SK-N-SH treated with all-trans-retinoic acid at 6 μM for 48 hours (cell line): Measurements from ENCODE around the gene SF1.
A peak's percentile ranks its signal among the peaks of the same experiment; 100 is the strongest.

Source experiments
- ATAC-seq: fragments of 200-7000 bp; cut with Tn5 transposase; 3 replicates; pipeline ENCODE4 v1.9.1; 2020; ENCODE audit warnings: mild to moderate bottlenecking, moderate library complexity
- ARNTL ChIP-seq: fragments of 450-650 bp; formaldehyde crosslinking; IDR thresholded peaks from 2 replicates; pipeline ENCODE4 v1.5.0; 2020; ENCODE audit warnings: low read depth, mild to moderate bottlenecking, moderate library complexity, borderline replicate concordance
- BACH2 ChIP-seq: fragments of 250-450 bp; sonication (Bioruptor Pico); IDR thresholded peaks from 2 replicates; pipeline ENCODE4 v1.9.0; 2021; ENCODE audit warnings: mild to moderate bottlenecking, borderline replicate concordance
- CSRNP3 ChIP-seq: fragments of 250-450 bp; sonication (Bioruptor Pico); IDR thresholded peaks from 2 replicates; pipeline ENCODE4 v1.5.1; 2021; ENCODE audit warnings: mild to moderate bottlenecking, moderate library complexity
- ESRRG ChIP-seq: fragments of 250-450 bp; sonication (Bioruptor Pico); IDR thresholded peaks from 2 replicates; pipeline ENCODE4 v1.6.1; 2021; ENCODE audit warnings: mild to moderate bottlenecking
- GLIS3 ChIP-seq: fragments of 250-450 bp; sonication (Bioruptor Pico); IDR thresholded peaks from 2 replicates; pipeline ENCODE4 v1.5.0; 2020; ENCODE audit warnings: mild to moderate bottlenecking, moderate library complexity
- ISL1 ChIP-seq: fragments of 250-450 bp; sonication (Bioruptor Pico); IDR thresholded peaks from 2 replicates; pipeline ENCODE4 v2.1.2; 2022; ENCODE audit warnings: mild to moderate bottlenecking, moderate library complexity
- OSR1 ChIP-seq: fragments of 250-450 bp; sonication (Bioruptor Pico); IDR thresholded peaks from 2 replicates; pipeline ENCODE4 v1.8.0; 2022; ENCODE audit warnings: moderate library complexity, mild to moderate bottlenecking, inconsistent platforms
- POU6F1 ChIP-seq: fragments of 250-450 bp; sonication (Bioruptor Pico); IDR thresholded peaks from 2 replicates; pipeline ENCODE4 v1.8.0; 2021; ENCODE audit warnings: low read depth, mild to moderate bottlenecking, moderate library complexity, borderline replicate concordance
- PPARA ChIP-seq: fragments of 250-450 bp; sonication (Bioruptor Pico); IDR thresholded peaks from 2 replicates; pipeline ENCODE4 v1.5.0; 2020; ENCODE audit warnings: mild to moderate bottlenecking, borderline replicate concordance
- RARB ChIP-seq: fragments of 250-450 bp; sonication (Bioruptor Pico); IDR thresholded peaks from 2 replicates; pipeline ENCODE4 v1.8.0; 2021; ENCODE audit warnings: mild to moderate bottlenecking, moderate library complexity
- SNAI2 ChIP-seq: fragments of 250-450 bp; sonication (Bioruptor Pico); IDR thresholded peaks from 2 replicates; pipeline ENCODE4 v1.5.0; 2020; ENCODE audit warnings: mild to moderate bottlenecking, moderate library complexity
- TOX ChIP-seq: fragments of 250-450 bp; sonication (Bioruptor Pico); IDR thresholded peaks from 2 replicates; pipeline ENCODE4 v1.8.0; 2021; ENCODE audit warnings: mild to moderate bottlenecking, moderate library complexity, borderline replicate concordance
- ZC3H10 ChIP-seq: fragments of 250-450 bp; sonication (Bioruptor Pico); IDR thresholded peaks from 2 replicates; pipeline ENCODE4 v1.5.1; 2021; ENCODE audit warnings: mild to moderate bottlenecking, moderate library complexity
- ZFP3 ChIP-seq: fragments of 250-450 bp; sonication (Bioruptor Pico); IDR thresholded peaks from 2 replicates; pipeline ENCODE4 v1.5.0; 2020; ENCODE audit warnings: mild to moderate bottlenecking, moderate library complexity
- ZFP30 ChIP-seq: fragments of 450-650 bp; formaldehyde crosslinking; IDR thresholded peaks from 2 replicates; pipeline ENCODE4 v1.5.0; 2022; ENCODE audit warnings: mild to moderate bottlenecking, moderate library complexity
- ZNF565 ChIP-seq: fragments of 450-650 bp; formaldehyde crosslinking; conservative IDR thresholded peaks from 2 replicates; pipeline ENCODE4 v1.5.0; 2020; ENCODE audit warnings: low read depth, mild to moderate bottlenecking, moderate library complexity
- ZNF70 ChIP-seq: fragments of 450-650 bp; formaldehyde crosslinking; IDR thresholded peaks from 2 replicates; pipeline ENCODE4 v1.5.0; 2020; ENCODE audit warnings: mild to moderate bottlenecking, moderate library complexity
- ZNF8 ChIP-seq: fragments of 450-650 bp; formaldehyde crosslinking; IDR thresholded peaks from 2 replicates; pipeline ENCODE4 v1.5.0; 2020; ENCODE audit warnings: mild to moderate bottlenecking, moderate library complexity
- TF ChIP-seq, protein P1 (sequence below): fragments of 250-450 bp; sonication (Bioruptor Pico); IDR thresholded peaks from 2 replicates; pipeline ENCODE4 v1.5.1; 2020; ENCODE audit warnings: low read depth, mild to moderate bottlenecking, moderate library complexity

The SF1 gene

DNA sequence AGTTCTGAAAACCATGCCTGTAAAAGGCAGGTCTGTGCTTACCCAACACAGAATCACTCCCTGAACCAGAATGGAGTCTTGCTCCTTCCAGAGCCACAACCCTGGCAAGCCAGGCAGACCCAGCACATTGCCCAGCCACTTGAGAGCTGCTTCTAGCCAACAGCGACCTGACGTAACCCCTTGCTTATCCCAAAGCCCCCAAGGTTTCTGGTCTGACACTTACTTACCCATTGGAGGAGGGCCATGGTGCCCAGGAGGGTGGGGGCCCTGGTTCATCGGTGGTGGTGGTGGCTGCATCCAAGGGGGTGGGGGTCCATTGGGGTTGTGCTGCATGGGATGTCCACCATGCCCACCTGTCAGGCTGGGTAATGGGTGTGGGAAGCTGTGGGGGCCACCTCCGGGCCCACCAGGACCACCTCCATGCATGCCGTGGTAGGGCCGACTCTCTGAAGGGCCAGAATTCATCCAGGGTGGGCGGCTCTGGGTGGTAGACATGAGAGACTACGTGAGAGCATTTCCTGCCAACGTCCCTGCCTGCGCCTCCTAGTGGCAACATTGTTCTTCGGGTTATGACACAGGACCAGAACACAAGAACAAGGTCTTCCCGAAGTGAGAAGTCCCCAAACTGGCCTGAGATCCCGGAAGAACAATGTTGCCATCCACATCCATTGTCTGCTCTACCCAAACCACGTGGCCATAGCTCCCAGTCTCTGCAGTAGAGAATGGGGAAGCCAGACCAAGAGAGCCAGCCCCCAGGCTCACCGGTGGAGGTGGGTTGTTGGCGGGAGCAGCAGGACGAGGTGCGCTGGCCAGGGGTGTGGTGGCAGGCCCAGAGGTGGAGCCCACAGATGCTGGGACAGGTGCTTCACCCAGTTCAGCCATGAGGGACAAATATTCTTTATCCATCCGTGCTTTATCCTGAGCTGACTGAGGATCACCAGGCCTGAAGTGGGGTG is 10.7 kb downstream of the SF1 start:
- peak; percentile 63 for ATAC-seq
- TF ChIP-seq ZC3H10 (CRISPR knock-in tag) (no peak), TOX (CRISPR knock-in tag) (no peak), SNAI2 (no peak), ZNF70 (CRISPR knock-in tag) (no peak), ESRRG (CRISPR knock-in tag) (no peak)

DNA sequence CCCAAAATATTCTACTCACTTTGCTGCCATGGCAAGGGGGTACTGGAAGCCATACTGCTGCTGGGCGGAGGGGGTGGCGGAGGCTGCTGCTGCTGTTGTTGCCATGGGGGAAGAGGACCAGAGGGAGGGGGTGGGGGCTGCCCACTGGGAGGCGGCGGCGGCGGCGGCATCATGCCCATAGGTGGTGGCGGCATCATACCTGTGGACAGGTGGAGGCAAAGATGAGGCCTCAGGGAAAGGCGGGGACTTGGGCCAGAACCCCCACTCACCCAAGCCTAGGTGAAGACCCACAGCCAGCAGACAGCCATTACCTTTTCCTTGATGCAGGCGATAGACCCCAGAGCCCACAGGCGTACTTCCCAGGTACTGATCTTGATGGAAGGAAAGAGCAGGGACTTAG is 11.5 kb downstream of the SF1 start:
- ATAC-seq: no peak
- TF ChIP-seq ZFP30 (CRISPR knock-in tag): no peak
- no peak for TF ChIP-seq ZFP3
- TF ChIP-seq POU6F1 (CRISPR knock-in tag): no peak

- TF ChIP-seq CSRNP3: no peak
- no peak for TF ChIP-seq ZC3H10 (CRISPR knock-in tag)
- TF ChIP-seq PPARA (CRISPR knock-in tag): no peak
- TF ChIP-seq ZNF70 (CRISPR knock-in tag): no peak
- no peak for TF ChIP-seq ISL1 (CRISPR knock-in tag)
- TF ChIP-seq ZNF8 (CRISPR knock-in tag): no peak
- no peak for TF ChIP-seq ZNF565 (CRISPR knock-in tag)
- no peak for TF ChIP-seq ARNTL
- TF ChIP-seq OSR1 (CRISPR knock-in tag): no peak
- TF ChIP-seq RARB (CRISPR knock-in tag): no peak
- ATAC-seq: no peak
Measured at GRCh38 chr11:64765851-64766665, 12.3 kb downstream of the SF1 start.

DNA sequence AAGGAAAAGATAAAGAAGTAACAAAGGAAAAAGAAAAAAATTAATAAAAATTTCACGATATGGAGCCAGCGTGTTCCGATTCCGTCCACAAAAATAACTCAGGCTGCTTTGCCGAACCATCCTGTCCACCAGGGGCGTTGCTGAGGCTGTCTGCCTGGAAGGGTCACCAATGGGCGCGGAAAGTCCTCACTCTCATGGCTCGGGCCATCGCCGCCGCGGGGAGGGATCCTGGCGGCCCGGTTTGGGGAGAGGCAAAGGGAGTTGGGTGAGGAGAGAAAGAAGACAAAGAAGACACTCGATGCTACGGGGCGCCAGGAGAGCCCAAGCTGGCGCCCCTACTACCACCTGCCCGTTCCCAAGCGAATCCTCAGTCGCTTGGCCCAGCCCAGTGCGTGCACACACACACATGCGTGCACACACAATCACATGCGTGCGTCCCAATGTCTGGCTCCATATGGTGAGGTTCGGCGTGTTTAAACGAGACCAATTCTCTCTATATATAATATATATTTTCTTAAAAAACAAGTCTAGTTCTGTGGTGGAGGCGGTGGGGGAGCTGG is 13.0 kb downstream of the SF1 start:
- no peak for ATAC-seq

DNA sequence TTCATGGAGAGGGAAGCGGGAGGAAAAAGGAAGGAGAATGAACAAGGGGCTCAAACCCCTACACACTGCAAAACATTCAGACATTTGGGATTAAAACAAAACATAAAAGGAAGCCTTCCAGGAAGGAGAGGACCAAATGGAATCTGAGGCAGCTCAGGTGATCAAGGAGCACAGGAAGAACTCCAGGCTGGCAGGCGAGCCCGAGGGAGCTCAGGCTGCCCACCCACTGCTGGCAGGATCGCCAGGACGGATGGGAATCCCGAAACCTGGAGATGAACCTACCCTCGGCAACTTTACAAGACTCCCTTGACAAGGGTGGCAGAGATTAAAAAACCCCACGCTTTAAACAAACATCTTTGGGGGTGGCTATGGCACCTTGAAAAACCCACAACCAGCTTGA is 13.6 kb downstream of the SF1 start:
- ATAC-seq: no peak
- TF ChIP-seq PPARA (CRISPR knock-in tag) (no peak), ZNF565 (CRISPR knock-in tag) (no peak), ZNF70 (CRISPR knock-in tag) (no peak), TOX (CRISPR knock-in tag) (no peak), GLIS3 (CRISPR knock-in tag) (no peak), ZC3H10 (CRISPR knock-in tag) (no peak), RARB (CRISPR knock-in tag) (no peak), BACH2 (CRISPR knock-in tag) (no peak)
- TF ChIP-seq, protein P1, sequence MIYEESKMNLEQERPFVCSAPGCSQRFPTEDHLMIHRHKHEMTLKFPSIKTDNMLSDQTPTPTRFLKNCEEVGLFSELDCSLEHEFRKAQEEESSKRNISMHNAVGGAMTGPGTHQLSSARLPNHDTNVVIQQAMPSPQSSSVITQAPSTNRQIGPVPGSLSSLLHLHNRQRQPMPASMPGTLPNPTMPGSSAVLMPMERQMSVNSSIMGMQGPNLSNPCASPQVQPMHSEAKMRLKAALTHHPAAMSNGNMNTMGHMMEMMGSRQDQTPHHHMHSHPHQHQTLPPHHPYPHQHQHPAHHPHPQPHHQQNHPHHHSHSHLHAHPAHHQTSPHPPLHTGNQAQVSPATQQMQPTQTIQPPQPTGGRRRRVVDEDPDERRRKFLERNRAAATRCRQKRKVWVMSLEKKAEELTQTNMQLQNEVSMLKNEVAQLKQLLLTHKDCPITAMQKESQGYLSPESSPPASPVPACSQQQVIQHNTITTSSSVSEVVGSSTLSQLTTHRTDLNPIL: no peak

More for the DNA sequence above, 13.0 kb downstream of the SF1 start:
- TF ChIP-seq ZNF565 (CRISPR knock-in tag) (no peak), ZFP3 (no peak), GLIS3 (CRISPR knock-in tag) (no peak), ESRRG (CRISPR knock-in tag) (no peak), BACH2 (CRISPR knock-in tag) (no peak)
